Measurements from ENCODE around the gene ADCY9. TPM values are rescaled to one million over a fixed set of nuclear protein-coding genes. Genes with fewer than 3 reads are reported as not detected.
"Not testable (repeated sequence)": the region's sequence is repeated elsewhere in the genome, so short reads cannot be mapped to it uniquely, and the experiment has no call there.

Gene ADCY9
- total RNA-seq, 1 donor from 2014 or later = 31.9 TPM

DNA sequence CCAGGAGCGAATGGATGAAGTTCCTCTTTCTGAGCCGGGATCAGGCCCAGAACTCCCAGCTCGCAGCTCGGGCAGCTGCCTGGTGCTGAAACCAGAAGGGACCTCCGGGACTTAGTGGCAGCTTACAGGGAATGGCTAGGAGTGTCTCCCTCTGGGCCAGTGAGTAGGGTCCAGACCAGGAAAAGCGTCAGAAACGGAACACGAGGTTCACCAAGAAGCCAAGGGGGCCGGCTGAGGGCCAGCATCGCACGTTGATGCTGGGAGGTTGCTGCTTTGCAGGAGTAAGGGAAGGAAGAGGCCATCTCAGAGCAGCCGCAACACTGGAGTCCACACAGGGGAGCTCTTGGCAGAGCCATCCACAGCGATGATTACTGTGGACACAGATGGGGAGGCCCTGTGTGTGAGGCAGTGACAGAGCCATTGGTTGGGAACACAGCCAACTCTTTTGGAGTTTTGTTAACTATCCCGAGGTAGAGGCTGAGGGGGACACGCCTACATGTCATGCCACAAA, 161.8 kb downstream of the ADCY9 start:
- Mint-ChIP-seq H3K9me3 (ENCODE audit: low read depth) (no peaks in the 10 kb centered on the region), H3K4me1 (ENCODE audit: low read depth) (peaks cover 52% of the 10 kb centered on the region), H3K4me3 (ENCODE audit: unreplicated experiment) (no peak overlapping the region), H3K27ac (ENCODE audit: unreplicated experiment) (peak overlapping the region; percentile 42), H3K27me3 (ENCODE audit: low read depth) (no peaks in the 10 kb centered on the region), H3K36me3 (ENCODE audit: low read depth) (no peaks in the 10 kb centered on the region)
- TF ChIP-seq, protein P1, sequence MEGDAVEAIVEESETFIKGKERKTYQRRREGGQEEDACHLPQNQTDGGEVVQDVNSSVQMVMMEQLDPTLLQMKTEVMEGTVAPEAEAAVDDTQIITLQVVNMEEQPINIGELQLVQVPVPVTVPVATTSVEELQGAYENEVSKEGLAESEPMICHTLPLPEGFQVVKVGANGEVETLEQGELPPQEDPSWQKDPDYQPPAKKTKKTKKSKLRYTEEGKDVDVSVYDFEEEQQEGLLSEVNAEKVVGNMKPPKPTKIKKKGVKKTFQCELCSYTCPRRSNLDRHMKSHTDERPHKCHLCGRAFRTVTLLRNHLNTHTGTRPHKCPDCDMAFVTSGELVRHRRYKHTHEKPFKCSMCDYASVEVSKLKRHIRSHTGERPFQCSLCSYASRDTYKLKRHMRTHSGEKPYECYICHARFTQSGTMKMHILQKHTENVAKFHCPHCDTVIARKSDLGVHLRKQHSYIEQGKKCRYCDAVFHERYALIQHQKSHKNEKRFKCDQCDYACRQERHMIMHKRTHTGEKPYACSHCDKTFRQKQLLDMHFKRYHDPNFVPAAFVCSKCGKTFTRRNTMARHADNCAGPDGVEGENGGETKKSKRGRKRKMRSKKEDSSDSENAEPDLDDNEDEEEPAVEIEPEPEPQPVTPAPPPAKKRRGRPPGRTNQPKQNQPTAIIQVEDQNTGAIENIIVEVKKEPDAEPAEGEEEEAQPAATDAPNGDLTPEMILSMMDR (IDR thresholded peaks at IDR 0.05) = no peak
- peak; percentile 47 for DNase-seq (ENCODE audit: low spot score)

DNA sequence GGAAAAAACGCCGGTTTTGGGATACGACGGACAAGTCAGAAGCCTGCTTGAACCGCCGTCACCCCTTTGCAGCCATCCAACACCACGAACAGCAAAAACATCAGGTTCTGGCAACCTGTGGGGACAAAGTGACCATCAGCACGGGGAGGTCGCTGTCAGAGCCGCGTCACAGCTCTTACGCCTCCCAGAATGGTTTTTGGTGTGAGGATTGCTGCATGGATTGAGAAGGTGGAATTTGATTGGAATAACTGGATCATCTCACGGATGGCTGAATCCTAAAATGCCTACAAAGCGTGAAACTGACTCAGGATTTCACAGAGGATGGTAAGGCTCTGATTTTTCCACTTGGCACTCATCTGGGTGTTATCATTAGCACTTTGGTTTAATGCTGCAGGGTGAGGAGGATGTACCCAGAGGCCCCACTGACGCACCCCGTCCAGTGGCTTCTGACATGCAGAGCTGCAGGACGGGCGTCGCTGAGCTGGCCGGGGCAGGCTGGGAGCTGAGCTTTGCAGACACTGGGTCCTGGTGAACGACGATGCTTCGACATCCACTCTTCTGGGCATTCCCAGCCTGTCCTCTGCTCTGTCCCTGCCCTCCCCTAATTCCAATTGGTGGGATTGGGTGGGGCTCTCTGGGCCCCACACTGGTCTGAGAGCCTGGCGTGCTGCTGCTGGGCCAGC, 162.4 kb downstream of the ADCY9 start:
- TF ChIP-seq, protein P1 (IDR thresholded peaks at IDR 0.05) = no peak
- Mint-ChIP-seq H3K27me3 (ENCODE audit: low read depth) (no peaks in the 10 kb centered on the region), H3K4me3 (ENCODE audit: unreplicated experiment) (no peak overlapping the region), H3K4me1 (ENCODE audit: low read depth) (peaks cover 52% of the 10 kb centered on the region), H3K36me3 (ENCODE audit: low read depth) (no peaks in the 10 kb centered on the region), H3K9me3 (ENCODE audit: low read depth) (no peaks in the 10 kb centered on the region), H3K27ac (ENCODE audit: unreplicated experiment) (no peak overlapping the region)
- DNase-seq (ENCODE audit: low spot score) = peak; percentile 60

DNA sequence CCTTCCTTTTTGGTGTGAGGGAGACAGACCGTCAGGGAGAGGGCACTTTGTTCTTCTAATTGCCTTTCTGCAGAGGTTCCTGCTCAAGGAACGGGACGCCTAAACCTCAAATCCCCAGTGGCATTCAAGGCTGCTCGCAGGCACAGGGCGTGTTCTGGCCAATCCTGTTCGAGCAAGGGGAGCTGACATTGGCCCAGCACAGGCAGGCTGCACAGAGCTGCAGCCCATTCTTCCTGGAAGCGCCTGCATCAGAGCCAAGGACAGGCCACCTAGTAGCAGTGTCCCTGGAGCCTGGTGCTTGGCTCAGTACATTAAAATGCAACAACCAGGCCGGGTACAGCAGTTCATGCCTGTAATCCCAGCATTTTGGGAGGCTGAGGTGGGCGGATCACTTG, 163.5 kb downstream of the ADCY9 start:
- peak overlapping the region; percentile 94 for H3K27ac Mint-ChIP-seq (ENCODE audit: unreplicated experiment)
- no peaks in the 10 kb centered on the region for H3K27me3 Mint-ChIP-seq (ENCODE audit: low read depth)
- TF ChIP-seq, protein P1 (IDR thresholded peaks at IDR 0.05) = no peak
- H3K9me3 Mint-ChIP-seq (ENCODE audit: low read depth) = no peaks in the 10 kb centered on the region
- H3K36me3 Mint-ChIP-seq (ENCODE audit: low read depth) = no peaks in the 10 kb centered on the region
- H3K4me1 Mint-ChIP-seq (ENCODE audit: low read depth) = peaks cover 61% of the 10 kb centered on the region
- DNase-seq (ENCODE audit: low spot score) = peak; percentile 76
- no peak overlapping the region for H3K4me3 Mint-ChIP-seq (ENCODE audit: unreplicated experiment)

DNA sequence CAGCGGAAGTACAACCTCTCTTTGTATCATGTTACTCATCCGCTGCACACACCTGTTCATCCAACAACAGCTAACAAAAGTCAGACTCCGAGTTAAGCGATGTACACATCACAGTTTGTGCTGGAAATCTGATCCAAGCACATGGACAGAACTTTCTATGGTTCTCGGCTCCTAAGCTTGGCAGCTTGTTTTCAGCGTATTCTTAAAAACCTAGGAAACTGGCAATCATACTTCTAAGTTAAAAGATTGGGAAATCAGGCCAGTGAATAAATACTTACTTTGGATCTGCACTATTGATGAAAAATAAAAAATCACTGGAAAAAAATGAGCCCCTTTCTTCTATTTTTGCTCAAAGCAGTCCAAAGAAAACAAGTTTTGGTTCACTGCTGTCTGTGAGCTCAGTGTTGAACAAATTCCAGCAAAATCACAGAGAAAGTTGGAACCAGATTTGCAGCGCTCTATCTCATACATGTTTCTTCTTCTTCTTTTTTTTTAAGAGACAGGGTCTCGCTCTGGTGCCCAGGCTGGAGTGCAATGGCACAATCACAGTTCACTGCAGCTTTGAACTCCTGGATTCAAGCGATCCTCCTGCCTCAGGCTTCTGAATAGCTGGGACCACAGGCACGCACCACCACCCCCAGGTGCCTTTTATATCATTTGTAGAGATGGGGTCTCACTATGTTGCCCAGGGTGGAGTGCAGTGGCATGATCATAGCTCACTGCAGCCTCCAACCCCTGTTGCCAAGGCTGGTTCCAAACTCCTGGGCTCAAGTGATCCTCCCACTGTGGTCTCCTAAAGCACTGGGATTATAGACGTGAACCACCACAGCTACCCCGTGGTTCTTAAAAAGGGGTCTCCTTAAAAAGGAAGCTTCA, 164.1 kb downstream of the ADCY9 start:
- TF ChIP-seq, protein P1 (IDR thresholded peaks at IDR 0.05) = no peak
- Mint-ChIP-seq H3K4me3 (ENCODE audit: unreplicated experiment) (peak overlapping the region; percentile 7), H3K9me3 (ENCODE audit: low read depth) (no peaks in the 10 kb centered on the region), H3K36me3 (ENCODE audit: low read depth) (no peaks in the 10 kb centered on the region), H3K27me3 (ENCODE audit: low read depth) (no peaks in the 10 kb centered on the region), H3K4me1 (ENCODE audit: low read depth) (peaks cover 61% of the 10 kb centered on the region), H3K27ac (ENCODE audit: unreplicated experiment) (peak overlapping the region; percentile 94)
- peak; percentile 9 for DNase-seq (ENCODE audit: low spot score)

DNA sequence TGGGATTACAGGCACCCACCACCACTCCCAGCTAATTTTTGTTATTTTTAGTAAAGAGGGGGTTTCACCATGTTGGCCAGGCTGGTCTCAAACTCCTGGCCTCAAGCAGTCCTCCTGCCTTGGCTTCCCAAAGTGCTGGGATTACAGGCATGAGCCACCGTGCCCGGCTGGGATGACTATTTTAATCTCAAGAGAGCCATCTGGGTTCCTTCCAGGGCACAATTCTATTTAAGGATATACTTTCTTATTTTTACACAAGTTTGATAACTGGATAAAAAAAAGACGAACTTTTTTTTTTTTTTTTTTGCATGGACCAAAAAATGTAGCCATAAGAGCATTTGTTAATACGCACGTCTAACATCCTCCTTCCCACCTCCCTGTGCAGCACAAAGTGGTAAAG, 164.9 kb downstream of the ADCY9 start:
- H3K4me3 Mint-ChIP-seq (ENCODE audit: unreplicated experiment) = peak overlapping the region; percentile 9
- peak overlapping the region; percentile 94 for H3K27ac Mint-ChIP-seq (ENCODE audit: unreplicated experiment)
- not testable (repeated sequence) for H3K27me3 Mint-ChIP-seq (ENCODE audit: low read depth); H3K36me3 Mint-ChIP-seq (ENCODE audit: low read depth); H3K9me3 Mint-ChIP-seq (ENCODE audit: low read depth)
- peaks cover 64% of the 10 kb centered on the region for H3K4me1 Mint-ChIP-seq (ENCODE audit: low read depth)
- DNase-seq (ENCODE audit: low spot score) = peak; percentile 11
